GM19467 (cell line): ENCODE data around the gene FBXO46.
"Not testable (repeated sequence)": the region's sequence is repeated elsewhere in the genome, so short reads cannot be mapped to it uniquely, and the experiment has no call there.

ENCODE experiments used
- ATAC-seq: cut with Tn5 transposase; IDR thresholded peaks from one replicate; pipeline ENCODE4 v1.9.1; 2021; ENCODE audit warnings: mild to moderate bottlenecking, moderate library complexity; ENCODE audit not compliant: unreplicated experiment

FBXO46 gene

DNA sequence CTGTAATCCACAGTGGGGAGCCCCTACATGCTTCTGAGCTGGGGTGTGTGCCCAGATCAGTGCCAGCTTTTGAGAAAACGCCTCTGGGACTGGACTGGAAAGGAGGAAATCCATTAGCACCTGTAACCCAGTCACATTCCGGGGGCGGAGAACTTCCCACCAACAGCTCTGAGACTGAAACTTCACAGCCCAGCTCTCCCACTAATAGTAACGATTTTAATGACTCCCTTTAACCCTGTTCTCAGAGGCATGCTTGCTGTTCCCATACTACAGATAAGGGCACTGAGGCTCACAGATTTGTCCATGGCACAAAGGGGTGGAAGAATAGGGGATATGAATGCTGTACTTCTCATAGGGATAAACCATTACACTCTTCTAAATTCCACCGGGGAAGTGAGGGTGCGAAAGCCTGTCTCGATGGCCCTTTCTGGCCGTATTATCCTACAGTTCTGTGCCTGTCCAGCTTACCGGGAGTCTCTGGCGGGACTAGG is 851 bp downstream of the FBXO46 start:
- ATAC-seq = no peak

- ATAC-seq = not testable (repeated sequence)
These were observed 2.0 kb downstream of the FBXO46 start for GRCh38 chr19:45728683-45729082.

DNA sequence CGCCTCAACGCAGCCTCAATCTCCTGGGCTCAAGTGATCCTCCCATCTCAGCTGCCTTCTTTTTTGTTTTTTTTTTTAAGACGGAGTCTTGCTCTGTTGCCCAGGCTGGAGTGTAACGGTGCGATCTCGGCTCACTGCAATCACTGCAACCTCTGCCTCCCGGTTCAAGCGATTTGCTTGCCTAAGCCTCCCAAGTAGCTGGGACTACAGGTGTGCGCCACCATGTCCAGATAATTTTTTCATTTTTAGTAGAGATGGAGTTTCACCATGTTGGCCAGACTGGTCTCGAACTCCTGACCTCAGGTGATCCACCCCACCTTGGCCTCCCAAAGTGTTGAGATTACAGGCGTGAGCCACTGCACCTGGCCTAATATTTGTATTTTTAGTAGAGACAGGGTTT is 10.6 kb downstream of the FBXO46 start:
- not testable (repeated sequence) for ATAC-seq

DNA sequence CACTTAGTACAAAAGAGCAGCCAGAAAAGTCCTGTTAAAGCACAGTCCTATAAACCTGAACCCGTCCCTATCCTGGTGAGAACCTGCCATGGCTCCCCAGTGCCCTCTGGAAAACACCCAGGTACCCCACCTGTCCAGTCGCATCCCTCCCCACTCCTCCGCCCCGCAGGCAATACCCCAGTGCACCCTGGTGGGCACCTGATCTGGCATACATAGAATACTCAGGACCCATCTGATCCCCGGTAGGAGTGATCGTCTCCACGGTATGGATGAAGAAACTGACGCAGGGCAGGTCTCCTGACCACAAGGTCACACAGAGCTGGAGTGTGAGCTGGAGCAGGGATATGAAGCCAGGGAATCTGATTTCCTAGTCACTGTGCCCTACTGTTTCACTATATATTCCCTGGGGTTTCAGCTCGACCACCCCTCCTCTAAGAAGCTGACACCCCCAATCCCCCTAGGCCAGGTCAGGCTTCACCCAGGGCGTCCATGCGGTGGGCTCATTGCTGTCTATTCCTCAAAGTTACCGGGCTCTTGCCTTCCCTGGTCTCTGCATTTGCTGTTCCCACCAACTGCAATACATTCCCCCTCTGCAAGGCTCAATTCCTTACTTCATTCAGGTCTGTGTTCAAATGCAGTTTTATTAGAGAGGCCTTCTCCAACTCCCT is 12.6 kb downstream of the FBXO46 start:
- ATAC-seq = no peak

DNA sequence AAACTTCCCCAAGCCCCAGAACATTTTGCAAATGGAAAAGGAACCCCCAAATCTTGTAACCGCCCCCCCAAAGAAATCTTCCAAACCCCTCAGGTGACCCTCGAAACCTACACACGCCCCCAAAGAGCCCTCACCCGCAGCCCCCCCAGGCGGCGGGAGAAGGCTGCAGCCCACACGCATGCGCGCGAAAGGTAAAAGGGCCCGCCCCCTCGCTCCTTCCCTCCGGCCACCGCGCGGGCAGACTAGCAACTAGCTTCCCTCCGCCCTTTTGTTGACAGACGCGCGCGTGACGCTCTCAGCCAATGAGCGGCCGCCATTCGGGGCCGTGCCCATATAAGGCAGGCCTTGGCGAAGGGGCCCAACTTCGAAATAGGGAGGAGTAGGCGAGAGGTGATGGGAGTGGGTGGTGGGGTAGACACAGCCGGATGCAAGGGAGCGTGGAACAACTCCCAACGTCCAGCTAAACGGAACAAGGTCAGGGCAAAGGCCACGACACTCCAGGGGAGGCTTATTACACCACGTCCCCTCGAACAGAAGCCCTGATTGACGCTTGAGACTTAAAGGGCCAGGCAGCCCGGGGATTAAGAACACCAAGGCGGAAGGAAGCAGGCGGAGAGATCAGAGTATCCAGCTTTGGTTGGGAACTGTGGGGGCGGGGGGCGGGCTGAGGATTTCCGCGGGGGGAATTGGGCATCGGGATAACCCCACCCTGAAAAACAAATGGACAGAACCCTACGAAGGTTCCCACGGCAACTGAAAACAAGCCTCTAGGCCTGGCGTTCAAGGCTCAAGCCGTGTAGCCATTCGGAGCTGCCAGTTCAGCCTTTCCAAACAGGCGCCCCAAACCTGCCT is 13.3 kb downstream of the FBXO46 start:
- ATAC-seq = peak; percentile 92

DNA sequence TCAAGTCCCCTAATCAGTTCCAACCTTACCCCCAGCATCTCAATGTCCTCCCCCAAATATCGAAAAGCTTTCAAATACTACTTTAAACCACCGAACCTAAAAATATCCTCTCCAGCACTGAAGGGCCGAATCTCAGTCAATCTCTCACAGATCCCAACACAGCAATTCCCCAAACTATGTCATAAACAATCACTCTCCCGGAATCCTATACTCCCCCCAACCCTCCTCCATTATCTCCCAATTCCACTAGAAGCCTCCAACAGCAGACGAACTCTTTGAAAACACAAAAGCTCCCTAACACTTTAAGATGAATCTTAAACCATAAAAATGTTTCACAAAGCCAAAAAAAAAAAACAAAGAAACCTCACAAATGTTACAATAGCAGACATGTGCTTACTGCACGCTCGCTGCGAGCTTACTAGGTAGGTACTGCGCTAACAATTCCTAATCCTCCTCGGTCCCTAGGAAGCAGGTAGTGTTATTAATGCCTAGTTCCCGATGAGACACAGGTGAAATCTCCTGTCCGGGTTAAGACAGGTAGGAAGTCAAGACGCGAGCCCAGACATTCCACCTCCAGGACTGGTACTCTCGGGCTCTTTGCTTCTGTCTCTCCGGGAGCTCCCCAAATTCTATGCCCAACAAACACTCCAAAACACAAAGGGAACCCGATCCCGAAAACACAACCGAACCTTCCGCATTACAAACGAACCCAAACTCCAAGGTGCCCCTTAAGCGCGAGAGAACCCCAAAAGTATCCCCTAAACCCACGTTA is 14.2 kb downstream of the FBXO46 start:
- ATAC-seq = no peak

DNA sequence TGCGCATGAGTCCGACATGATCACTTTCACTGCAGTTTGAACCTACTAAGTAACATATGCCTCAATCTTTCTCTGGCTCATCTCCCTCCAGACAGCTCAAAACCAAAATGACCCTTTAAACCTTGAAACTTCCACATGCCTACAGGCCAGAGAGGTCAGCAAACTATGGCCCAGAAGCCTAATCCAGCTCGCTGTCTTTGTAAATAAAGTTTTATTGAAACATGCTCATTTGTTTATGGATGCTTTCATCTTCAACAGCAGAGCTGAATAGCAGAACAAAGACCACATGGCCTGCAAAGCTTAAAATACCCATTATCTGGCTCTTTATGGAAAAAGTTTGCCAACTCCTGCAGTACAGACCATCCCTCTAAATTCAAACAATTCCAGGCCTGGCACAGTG is 15.6 kb downstream of the FBXO46 start:
- ATAC-seq = no peak

DNA sequence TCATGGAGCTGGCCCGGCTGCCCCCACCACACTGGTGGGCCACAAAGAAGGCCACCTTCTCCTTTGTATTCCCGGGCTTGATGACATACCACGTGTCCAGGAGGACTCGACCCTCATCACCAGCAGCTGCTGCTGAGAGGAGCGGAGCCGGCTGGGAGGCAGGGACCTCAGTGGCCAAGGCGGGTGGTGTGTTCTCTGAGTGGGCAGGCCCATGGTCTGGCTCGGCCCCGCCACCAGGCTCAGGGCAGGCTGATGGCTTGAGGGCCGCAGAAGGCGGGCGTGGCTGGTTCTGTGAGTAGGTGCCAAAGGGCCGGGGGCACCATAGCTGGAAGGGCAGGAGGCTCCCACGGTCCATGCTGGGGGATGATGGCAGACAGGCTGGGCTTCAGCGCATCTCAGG is 17.6 kb downstream of the FBXO46 start:
- no peak for ATAC-seq

GRCh38 chr19:45712699-45713067 is 18.0 kb downstream of the FBXO46 start:
- ATAC-seq = no peak

- no peak for ATAC-seq
These were observed 18.6 kb downstream of the FBXO46 start for GRCh38 chr19:45711851-45712698.

DNA sequence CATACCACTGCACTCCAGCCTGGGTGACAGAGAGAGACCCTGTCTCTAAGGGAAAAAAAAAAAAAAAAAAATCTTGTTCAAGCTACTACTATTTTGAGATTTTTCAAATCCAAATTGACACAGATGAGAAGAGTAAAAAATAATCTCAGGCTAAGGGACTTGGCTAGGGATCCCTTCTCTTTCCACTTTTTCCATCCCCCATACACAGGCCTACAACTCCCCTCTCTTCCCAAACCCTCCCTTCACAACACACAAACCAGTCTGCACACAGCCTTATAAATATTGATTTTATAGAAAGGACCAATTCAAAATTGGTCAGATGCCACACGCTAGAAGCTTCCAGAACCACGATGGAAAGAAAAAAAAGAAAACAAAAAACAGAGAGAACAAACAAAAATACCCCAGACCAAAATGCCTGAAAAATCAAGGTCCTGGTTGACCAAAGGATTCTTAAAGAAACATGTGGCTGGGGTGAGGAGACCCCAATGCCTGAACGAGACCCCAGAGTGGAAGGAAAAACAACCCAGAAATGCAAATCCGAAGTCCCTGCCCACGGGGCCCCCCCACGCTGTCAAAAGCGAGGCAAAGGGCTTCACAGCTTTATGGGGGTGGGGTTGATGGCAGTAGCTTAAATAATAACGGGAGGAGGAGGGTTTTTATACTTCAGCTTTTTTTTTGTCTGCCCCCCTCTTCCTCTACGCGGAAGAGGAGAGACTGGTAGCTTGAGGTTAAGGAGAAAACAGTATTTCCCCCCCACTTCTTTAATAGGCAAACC is 20.2 kb downstream of the FBXO46 start:
- ATAC-seq = no peak

DNA sequence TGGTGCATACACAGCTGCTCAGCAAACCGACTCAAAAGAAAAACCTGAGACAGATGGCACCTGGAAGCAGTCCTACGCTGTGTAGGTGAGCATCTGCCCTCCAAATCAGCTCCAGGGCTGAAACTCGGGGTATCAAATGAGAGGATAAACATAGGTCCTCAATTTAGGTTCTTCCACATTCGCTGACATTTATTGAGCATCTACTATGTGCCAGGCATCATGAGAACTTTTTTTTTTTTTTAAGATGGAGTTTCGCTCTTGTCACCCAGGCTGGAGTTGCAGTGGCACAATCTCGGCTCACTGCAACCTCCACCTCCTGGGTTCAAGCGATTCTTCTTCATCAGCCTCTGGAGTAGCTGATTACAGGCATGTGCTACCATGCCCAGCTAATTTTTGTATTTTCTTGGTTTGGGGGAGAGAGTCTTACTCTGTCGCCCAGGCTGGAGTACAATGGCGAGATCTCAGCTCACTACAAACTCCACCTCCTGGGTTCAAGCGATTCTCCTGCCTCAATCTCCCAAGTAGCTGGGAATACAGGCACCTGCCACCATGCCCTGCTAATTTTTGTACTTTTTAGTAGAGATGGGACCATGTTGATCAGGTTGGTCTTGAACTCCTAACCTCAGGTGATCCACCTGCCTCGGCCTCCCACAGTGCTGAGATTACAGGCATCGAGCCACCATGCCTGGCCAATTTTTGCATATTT is 24.8 kb downstream of the FBXO46 start:
- ATAC-seq = no peak

DNA sequence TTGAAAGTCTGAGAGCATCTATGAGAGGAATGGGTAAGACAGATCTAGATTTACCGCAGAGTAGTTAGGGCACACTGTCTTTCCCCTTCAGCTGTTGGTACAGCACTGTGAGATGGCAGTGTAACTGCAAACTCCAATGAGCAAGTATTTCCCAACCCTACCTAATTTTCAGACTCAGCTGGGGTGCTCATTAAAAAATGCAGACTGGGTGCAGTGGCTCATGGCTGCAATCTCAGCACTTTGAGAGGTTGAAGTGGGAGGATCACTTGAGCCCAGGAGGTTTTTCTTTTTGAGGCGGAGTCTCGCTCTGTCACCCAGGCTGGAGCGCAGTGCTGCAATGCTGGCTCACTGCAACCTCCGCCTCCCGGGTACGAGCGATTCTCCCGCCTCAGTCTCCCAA is 25.6 kb downstream of the FBXO46 start:
- no peak for ATAC-seq

- ATAC-seq = no peak
These were observed 29.0 kb downstream of the FBXO46 start for GRCh38 chr19:45701676-45702075.

- ATAC-seq = no peak
These were observed 37.4 kb downstream of the FBXO46 start for GRCh38 chr19:45693106-45693788.

DNA sequence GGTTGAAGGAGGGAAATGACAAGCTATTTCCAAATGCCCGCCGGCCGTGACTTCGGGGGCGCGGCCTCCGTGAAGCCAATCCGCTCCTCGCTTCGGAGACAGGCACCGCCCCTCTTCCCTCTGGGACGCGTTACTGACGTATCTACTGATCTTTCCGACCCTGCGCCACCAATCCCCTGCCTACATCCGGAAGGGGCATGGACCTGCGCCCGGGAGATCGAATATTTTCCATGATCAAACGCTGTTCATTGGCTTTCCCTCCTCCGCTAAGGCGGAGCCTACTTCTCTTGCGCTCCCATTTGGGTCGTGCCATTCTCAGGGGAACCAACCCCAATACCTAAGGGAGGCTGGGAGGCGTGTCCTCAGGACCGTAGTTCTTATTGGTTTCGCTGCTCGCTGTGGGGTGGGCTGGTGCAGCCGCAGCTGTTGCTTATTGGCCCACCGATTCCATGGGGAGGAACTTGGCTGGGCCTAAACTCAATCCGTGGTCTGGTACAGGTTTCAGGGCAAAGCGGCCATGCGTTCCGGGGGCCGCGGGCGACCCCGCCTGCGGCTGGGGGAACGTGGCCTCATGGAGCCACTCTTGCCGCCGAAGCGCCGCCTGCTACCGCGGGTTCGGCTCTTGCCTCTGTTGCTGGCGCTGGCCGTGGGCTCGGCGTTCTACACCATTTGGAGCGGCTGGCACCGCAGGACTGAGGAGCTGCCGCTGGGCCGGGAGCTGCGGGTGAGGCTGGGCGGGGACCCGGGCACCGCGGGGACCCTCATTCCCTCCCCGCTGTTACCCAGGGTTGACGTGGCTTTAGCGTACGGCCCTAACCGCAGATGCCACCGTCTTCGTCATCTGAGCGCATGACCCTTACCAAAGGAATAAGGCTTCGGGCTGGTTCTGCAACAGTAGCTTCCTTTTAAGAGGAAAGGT is 38.2 kb downstream of the FBXO46 start, which contains the start of gene QPCTL:
TSS of gene QPCTL (plus strand) at position 480 of the 919 bp plus-strand sequence. CDS start at position 518, 38 bp downstream.
- ATAC-seq = peak; percentile 84

DNA sequence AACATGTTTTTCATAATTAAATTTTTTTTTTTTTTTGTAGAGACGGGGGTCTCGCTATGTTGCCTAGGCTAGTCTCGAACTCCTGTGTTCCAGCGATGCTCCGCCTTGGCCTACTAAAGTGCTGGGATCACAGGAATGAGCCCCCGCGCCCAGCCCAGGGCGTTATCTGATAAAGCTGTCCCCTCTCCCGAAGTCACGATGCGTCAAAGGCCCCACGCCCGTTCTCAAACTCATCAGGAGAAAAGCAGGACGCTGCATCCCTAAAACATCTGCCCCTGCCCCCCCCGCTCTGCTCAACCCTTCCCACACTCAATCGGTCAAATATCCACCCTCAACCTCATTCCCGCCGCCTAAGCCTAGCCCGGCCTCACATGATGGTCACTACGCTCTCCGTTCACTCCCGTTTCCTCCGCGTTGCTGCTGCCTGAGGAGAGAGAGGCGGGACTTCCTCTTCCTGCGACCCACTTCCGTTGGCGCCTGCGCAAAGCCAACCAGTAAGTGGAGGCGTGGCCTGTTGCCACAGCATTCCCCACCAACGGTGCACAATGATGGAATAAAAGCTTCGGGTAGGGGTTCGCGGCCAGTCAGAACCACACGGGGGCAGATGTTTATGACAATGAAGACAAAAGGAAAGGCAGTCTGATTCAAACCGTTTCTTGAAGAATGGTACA is 39.0 kb downstream of the FBXO46 start, which contains the start of gene SNRPD2:
TSS of gene SNRPD2 (minus strand) at position 438 of the 671 bp plus-strand sequence. CDS start at position 373, 65 bp downstream.
- ATAC-seq = peak; percentile 43
